Esophagus muscularis mucosa (tissue), 4 donors: ENCODE results near the gene TMEM9. TPM values are rescaled to one million over a fixed set of nuclear protein-coding genes. Genes with fewer than 3 reads are reported as not detected.

Source experiments
- DNase-seq: peaks from one replicate; pipeline ENCODE4 v3.0.0-alpha.2; 2017; ENCODE audit errors: extremely low spot score
- H3K27ac ChIP-seq, 4 donors: fragments of 200-600 bp; sonication (generic); replicated peaks in 1 of 4; 1 replicate in 3 of 4; 2 replicates in 1 of 4; pipeline ENCODE4 v1.5.1; 2016 to 2019; ENCODE audit warnings: mild to moderate bottlenecking in 1 of 4
- H3K27me3 ChIP-seq, 4 donors: fragments of 200-600 bp; sonication (generic); one replicate each; pipeline versions ENCODE4 v1.5.1 to v1.6.0; 2016 to 2019
- H3K36me3 ChIP-seq, 4 donors: fragments of 200-600 bp; sonication (generic); one replicate each; pipeline ENCODE4 v1.5.1; 2016 to 2019
- H3K4me1 ChIP-seq, 4 donors: fragments of 200-600 bp; sonication (generic); one replicate each; pipeline ENCODE4 v1.5.1; 2016 to 2019
- H3K4me3 ChIP-seq, 4 donors: fragments of 200-600 bp; sonication (generic); 1 replicate in 2 of 4; 2 replicates in 2 of 4; pipeline ENCODE4 v1.5.1; 2016 to 2019; ENCODE audit warnings: mild to moderate bottlenecking in 4 of 4, moderate library complexity in 1 of 4
- H3K9me3 ChIP-seq, 4 donors: fragments of 200-600 bp; sonication (generic); 1 replicate in 3 of 4; 2 replicates in 1 of 4; pipeline ENCODE4 v1.5.1; 2016 to 2019
- EP300 ChIP-seq: sonication (generic); formaldehyde crosslinking; IDR thresholded peaks from one replicate; pipeline ENCODE4 v1.6.1; 2017; ENCODE audit warnings: antibody characterized with exemption
- POLR2A ChIP-seq: fragments of 450-650 bp; IDR thresholded peaks from one replicate; pipeline ENCODE4 v1.6.1; 2017; ENCODE audit warnings: antibody characterized with exemption, moderate library complexity, mild to moderate bottlenecking, low read depth
- POLR2AphosphoS5 ChIP-seq, 2 donors: sonication (generic); formaldehyde crosslinking; IDR thresholded peaks; one replicate each; pipeline ENCODE4 v1.6.1; 2017; ENCODE audit warnings: antibody characterized with exemption in 2 of 2
- WGBS: methylation state at CpG from one replicate; pipeline ENCODE4 v1.1.5; 2018; 5-methylcytosine and 5-hydroxymethylcytosine counted together
- intact Hi-C: fragments of 100-400 bp; cut with DNase I; formaldehyde crosslinking; loops from one replicate; pipeline ENCODE4 v1.15.1; 2023
- total RNA-seq, 4 donors: library from RNA; depleted of rRNA; stranded (reverse); fragments of >200 nt; gene quantifications; one replicate each; pipeline versions ENCODE4 v1.1.0 to v1.2.1, GENCODE V29; 2016
- TF ChIP-seq, protein P1 (sequence below), 3 experiments: fragments of 200-600 bp in 2 of 3; fragments of 450-650 bp in 1 of 3; sonication (generic) in 2 of 3; IDR thresholded peaks; one replicate each; pipeline ENCODE4 v1.5.1; 2017 to 2019; ENCODE audit warnings: antibody characterized with exemption in 3 of 3, mild to moderate bottlenecking in 2 of 3, moderate library complexity in 1 of 3

TMEM9 gene
- total RNA-seq, 4 donors from 2014 or later, result 40.1 to 56.1 (median 49.5) TPM

DNA sequence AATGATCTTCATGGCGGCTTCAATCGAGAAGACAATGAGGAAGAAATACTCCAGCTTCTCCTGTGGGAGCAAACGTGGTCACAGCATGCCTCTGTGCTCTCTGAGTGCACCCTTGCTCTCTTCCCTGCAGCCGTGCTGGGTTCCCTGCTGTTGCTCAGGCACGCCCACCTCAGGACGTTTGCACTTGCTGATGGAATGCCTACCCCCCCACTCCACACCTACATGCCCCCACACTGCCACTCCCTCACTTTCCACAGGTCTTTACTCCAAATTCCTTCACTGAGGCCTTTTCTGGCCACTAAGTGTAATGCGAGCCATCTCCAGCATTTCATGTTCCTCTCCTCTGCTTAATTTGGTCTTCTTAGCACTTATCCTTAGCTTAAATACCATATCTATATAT, 60.3 kb downstream of the TMEM9 start:
- no peak for DNase-seq
- no peak for TF ChIP-seq EP300
- TF ChIP-seq, protein P1, sequence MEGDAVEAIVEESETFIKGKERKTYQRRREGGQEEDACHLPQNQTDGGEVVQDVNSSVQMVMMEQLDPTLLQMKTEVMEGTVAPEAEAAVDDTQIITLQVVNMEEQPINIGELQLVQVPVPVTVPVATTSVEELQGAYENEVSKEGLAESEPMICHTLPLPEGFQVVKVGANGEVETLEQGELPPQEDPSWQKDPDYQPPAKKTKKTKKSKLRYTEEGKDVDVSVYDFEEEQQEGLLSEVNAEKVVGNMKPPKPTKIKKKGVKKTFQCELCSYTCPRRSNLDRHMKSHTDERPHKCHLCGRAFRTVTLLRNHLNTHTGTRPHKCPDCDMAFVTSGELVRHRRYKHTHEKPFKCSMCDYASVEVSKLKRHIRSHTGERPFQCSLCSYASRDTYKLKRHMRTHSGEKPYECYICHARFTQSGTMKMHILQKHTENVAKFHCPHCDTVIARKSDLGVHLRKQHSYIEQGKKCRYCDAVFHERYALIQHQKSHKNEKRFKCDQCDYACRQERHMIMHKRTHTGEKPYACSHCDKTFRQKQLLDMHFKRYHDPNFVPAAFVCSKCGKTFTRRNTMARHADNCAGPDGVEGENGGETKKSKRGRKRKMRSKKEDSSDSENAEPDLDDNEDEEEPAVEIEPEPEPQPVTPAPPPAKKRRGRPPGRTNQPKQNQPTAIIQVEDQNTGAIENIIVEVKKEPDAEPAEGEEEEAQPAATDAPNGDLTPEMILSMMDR (IDR thresholded peaks at IDR 0.05), result no peak
- no peak for TF ChIP-seq POLR2A
- no peak overlapping the region for H3K4me3 ChIP-seq
- WGBS, result 83% methylated on average over 7 of the region's 7 CpGs
- intact Hi-C loops, result no loop called here
- H3K36me3 ChIP-seq, result no peaks in the 10 kb centered on the region
- no peak overlapping the region for H3K27ac ChIP-seq
- no peaks in the 10 kb centered on the region for H3K27me3 ChIP-seq
- H3K4me1 ChIP-seq, result no peaks in the 10 kb centered on the region
- H3K9me3 ChIP-seq, result no peaks in the 10 kb centered on the region

DNA sequence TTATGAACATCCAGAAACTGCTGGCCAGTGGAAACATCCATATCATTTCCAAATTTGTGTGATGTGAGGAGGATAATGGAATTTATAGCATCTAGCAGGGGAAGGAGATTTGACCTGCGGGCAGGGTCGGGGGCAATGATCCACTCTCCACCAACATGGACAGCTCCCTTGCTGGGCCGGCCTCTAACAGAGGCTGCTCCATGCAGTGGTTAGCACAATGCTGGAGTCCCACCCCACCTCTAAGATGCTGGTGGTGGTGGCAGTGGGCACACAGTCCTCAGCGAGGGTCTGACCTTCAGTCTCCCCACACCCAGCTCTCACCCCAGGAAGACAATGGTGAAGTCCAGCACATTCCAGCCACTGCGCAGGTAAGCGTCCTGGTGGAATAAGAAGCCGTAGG, 60.7 kb downstream of the TMEM9 start:
- TF ChIP-seq POLR2AphosphoS5 (IDR thresholded peaks at IDR 0.05) (no peak), EP300 (no peak), POLR2A (no peak)
- H3K4me1 ChIP-seq, result no peaks in the 10 kb centered on the region
- DNase-seq, result no peak
- H3K27ac ChIP-seq, result no peak overlapping the region
- H3K27me3 ChIP-seq, result no peaks in the 10 kb centered on the region
- WGBS, result 96% methylated on average over 7 of the region's 7 CpGs
- intact Hi-C loops, result no loop called here
- no peaks in the 10 kb centered on the region for H3K9me3 ChIP-seq
- no peak overlapping the region for H3K4me3 ChIP-seq
- H3K36me3 ChIP-seq, result no peaks in the 10 kb centered on the region

DNA sequence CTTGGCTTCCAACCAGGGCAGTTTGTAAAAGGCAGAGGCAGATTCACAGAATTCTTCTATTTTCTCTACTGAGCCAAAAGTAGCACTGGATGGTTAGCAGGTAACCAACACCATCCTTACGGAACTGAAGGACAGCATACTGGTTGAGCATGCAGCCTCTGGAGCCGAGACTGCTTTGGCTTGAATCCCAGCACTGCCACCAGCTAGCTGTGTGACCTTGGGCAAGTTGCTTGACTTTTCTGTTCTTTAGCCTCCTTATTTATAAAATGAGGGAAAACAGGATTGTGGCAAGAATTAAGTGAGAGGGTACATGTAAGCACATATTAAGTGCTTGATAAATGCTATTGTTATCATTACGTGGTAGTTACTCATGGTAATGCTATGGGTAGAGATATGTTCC, 61.5 kb downstream of the TMEM9 start:
- Histone ChIP-seq H3K27ac (no peak overlapping the region), H3K27me3 (peaks cover 0 to 4% (median 0%) of the 10 kb centered on the region in 4 donors), H3K4me1 (no peaks in the 10 kb centered on the region), H3K4me3 (no peak overlapping the region), H3K36me3 (no peaks in the 10 kb centered on the region), H3K9me3 (no peaks in the 10 kb centered on the region)
- 82% methylated on average over 3 of the region's 3 CpGs for WGBS
- intact Hi-C loops, result no loop called here
- TF ChIP-seq EP300 (no peak), POLR2A (no peak), POLR2AphosphoS5 (IDR thresholded peaks at IDR 0.05) (no peak)
- TF ChIP-seq, protein P1 (IDR thresholded peaks at IDR 0.05), result no peak
- no peak for DNase-seq

DNA sequence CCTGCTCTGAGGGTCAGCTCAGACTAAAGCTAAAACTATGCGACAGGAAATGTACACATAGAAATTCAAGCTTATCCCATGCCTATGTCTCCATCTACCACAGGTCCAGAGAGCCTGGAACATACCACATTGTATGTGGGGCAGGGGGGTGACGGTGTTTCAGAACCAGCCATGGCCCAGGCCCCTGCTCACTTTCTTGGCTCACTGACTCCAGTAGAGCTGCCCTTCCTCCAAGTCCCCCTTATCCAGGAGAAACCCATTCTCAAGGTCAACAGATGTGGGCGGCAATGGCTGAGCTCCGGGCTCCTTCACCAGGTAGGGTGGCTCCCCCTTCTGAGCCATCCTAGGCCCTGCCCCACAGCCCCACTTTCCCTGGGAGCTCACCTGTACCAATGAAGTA, 63.0 kb downstream of the TMEM9 start:
- no peaks in the 10 kb centered on the region for H3K4me1 ChIP-seq
- no peaks in the 10 kb centered on the region for H3K9me3 ChIP-seq
- no peak overlapping the region for H3K4me3 ChIP-seq
- TF ChIP-seq EP300 (no peak), POLR2AphosphoS5 (IDR thresholded peaks at IDR 0.05) (no peak), POLR2A (no peak)
- TF ChIP-seq, protein P1 (IDR thresholded peaks at IDR 0.05), result no peak
- H3K36me3 ChIP-seq, result no peaks in the 10 kb centered on the region
- intact Hi-C loops, result no loop called here
- H3K27me3 ChIP-seq, result peaks cover 0 to 10% (median 0%) of the 10 kb centered on the region in 4 donors
- no peak overlapping the region for H3K27ac ChIP-seq
- 89% methylated on average over 4 of the region's 4 CpGs for WGBS
- DNase-seq, result no peak

DNA sequence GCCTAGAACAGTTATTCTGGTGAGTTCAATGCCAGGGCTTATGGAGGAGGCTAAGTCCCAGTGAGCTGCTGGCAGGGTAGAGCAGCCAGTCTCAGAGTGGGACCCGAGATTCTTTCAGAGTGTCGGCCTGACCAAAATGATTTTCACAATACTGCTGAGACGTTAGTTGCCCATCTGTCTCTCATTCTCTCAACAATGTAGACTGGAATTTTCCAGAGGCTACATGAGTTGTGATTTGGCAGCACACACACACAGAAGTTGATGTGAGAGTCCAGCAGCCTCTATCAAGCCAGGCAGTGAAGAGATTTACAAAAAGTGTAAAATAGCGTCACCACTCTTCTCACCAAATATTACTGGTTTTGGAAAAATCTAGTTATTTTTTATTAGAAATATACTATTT, 63.7 kb downstream of the TMEM9 start:
- Histone ChIP-seq H3K36me3 (no peaks in the 10 kb centered on the region), H3K9me3 (no peaks in the 10 kb centered on the region), H3K4me3 (no peak overlapping the region), H3K4me1 (no peaks in the 10 kb centered on the region), H3K27me3 (peaks cover 0 to 10% (median 0%) of the 10 kb centered on the region in 4 donors), H3K27ac (no peak overlapping the region)
- TF ChIP-seq POLR2A (no peak), EP300 (no peak), POLR2AphosphoS5 (IDR thresholded peaks at IDR 0.05) (no peak)
- TF ChIP-seq, protein P1 (IDR thresholded peaks at IDR 0.05), result no peak
- no peak for DNase-seq
- intact Hi-C loops, result no loop called here
- WGBS, result 48% methylated on average over 4 of the region's 4 CpGs
